ENCODE results near the gene ANKRD13A. TPM values are rescaled to one million over a fixed set of nuclear protein-coding genes. Genes with fewer than 3 reads are reported as not detected.
A peak's percentile ranks its signal among the peaks of the same experiment; 100 is the strongest.
"Not testable (repeated sequence)": the region's sequence is repeated elsewhere in the genome, so short reads cannot be mapped to it uniquely, and the experiment has no call there.

The ANKRD13A gene
- total and polyA plus RNA-seq, 2 of the 8 experiments (the other 6 are each of a cell fraction or from before 2014, with no cell fraction given), result 16.8 to 21.4 TPM

- H3K4me3 ChIP-seq (ENCODE audit: extremely low read depth in 1 of 4, insufficient read depth in 2 of 4, low read depth in 3 of 4, low read length in 4 of 4); H3K4me2 ChIP-seq (ENCODE audit: insufficient read depth in 1 of 2, low read depth in 2 of 2, low read length in 2 of 2); H3K9me3 ChIP-seq (ENCODE audit: insufficient read depth in 2 of 2, low read depth in 1 of 2, low read length in 1 of 2); H2BK5ac ChIP-seq (ENCODE audit: low read depth, low read length); H2BK120ac ChIP-seq (replicated peaks; ENCODE audit: low read depth, low read length); H4K20me1 ChIP-seq (replicated peaks in 1 of 2; ENCODE audit: control insufficient read depth in 1 of 2, insufficient read depth in 2 of 2, low read length in 2 of 2); H3K4me1 ChIP-seq (replicated peaks in 1 of 4; ENCODE audit: control insufficient read depth in 3 of 4, insufficient read depth in 4 of 4, low read length in 3 of 4); H2BK20ac ChIP-seq (ENCODE audit: low read length); H2AFZ ChIP-seq (ENCODE audit: low read length); H3K79me1 ChIP-seq (ENCODE audit: low read depth, low read length); H4K91ac ChIP-seq (replicated peaks; ENCODE audit: insufficient read length, low read length); H3K18ac ChIP-seq (ENCODE audit: extremely low read depth, low read length); H4K8ac ChIP-seq (ENCODE audit: extremely low read depth, insufficient read depth, low read length); DNase-seq (ENCODE audit: low read depth in 1 of 2, low spot score in 2 of 2); H3K79me2 ChIP-seq (ENCODE audit: control insufficient read depth in 1 of 2, insufficient read depth in 2 of 2, low read length in 2 of 2); H2BK12ac ChIP-seq (ENCODE audit: low read depth, low read length); H2BK15ac ChIP-seq (ENCODE audit: low read length); H3K56ac ChIP-seq (replicated peaks; ENCODE audit: insufficient read length, low read depth, low read length); H3K36me3 ChIP-seq (ENCODE audit: control insufficient read depth in 2 of 4, insufficient read depth in 4 of 4, low read length in 3 of 4); H4K5ac ChIP-seq (ENCODE audit: insufficient read length, low read depth, low read length); H2AK5ac ChIP-seq (ENCODE audit: low read depth, low read length); H3K14ac ChIP-seq (ENCODE audit: insufficient read length); H3K27me3 ChIP-seq (replicated peaks in 1 of 4; ENCODE audit: control insufficient read depth in 3 of 4, extremely low read depth in 1 of 4, insufficient read depth in 3 of 4, low read length in 3 of 4); H3K27ac ChIP-seq (ENCODE audit: low read depth, low read length); H3K4ac ChIP-seq (replicated peaks; ENCODE audit: insufficient read length, low read depth, low read length); POLR2A ChIA-PET (ENCODE audit: partially characterized antibody); H3K23ac ChIP-seq (ENCODE audit: insufficient read length); H3K9ac ChIP-seq (replicated peaks in 1 of 4; ENCODE audit: extremely low read depth in 1 of 4, low read depth in 3 of 4, low read length in 3 of 4); H3K23me2 ChIP-seq (ENCODE audit: low read depth, low read length); FAIRE-seq: not testable (repeated sequence)
- CTCF ChIA-PET (ENCODE audit: partially characterized antibody), result interaction anchor here (0.5 to 2.0 kb wide), 5 partner anchors 11 to 376 kb away, joined by 3 to 5 read pairs (median 3); no protein-coding TSS in a partner anchor
- TF ChIP-seq BACH1 (IDR thresholded peaks at IDR 0.05; ENCODE audit: low read length), result peak; percentile 37; the same call in 1 of the 2 replicates
- WGBS, 2 experiments (ENCODE audit: extremely low coverage in 1 of 2, insufficient coverage in 1 of 2, insufficient read length in 1 of 2, insufficient replicate concordance in 2 of 2, low coverage in 1 of 2, low lambda C conversion rate in 2 of 2, missing lambda C conversion rate in 1 of 2), result 82% methylated on average over 11 of the region's 11 CpGs; no CpG with 5 or more reads in 1 of the 2 experiments
Measured at GRCh38 chr12:110055375-110056352, 56.4 kb downstream of the ANKRD13A start.

Data from H1 (cell line).